Stimulated activated CD4-positive, alpha-beta T cell treated with anti-CD3 and anti-CD28 coated beads, TNF-alpha, amount 100 ng/mL, for 48 hours (primary cell): ENCODE data around the gene EFNA3.
A peak's percentile ranks its signal among the peaks of the same experiment; 100 is the strongest.
"Not testable (repeated sequence)": the region's sequence is repeated elsewhere in the genome, so short reads cannot be mapped to it uniquely, and the experiment has no call there.

Experiments
- DNase-seq, 3 donors: peaks; one replicate each; pipeline ENCODE4 v3.0.0-alpha.2; 2020; ENCODE audit warnings: low read depth in 3 of 3

EFNA3 gene

DNA sequence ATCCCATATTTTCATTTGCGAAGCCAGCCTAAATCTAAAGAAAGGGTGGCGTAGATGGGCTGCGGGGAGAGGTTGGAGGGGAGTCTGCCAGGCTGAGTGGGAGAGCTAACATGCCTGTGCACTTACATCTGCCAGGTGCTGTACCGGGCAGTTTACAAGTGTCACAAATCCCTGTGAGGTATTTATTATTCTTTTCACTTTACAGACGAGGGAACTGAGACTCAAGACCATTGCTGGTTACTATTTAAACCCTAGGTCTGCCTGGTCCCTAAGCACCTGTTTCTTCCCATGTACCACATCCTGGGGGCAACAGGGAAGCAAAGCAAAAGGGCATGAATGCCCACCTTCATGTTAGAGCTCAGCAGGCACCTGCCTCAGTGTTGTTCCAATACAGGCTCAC lies 29.7 kb downstream of the EFNA3 start:
- no peak for DNase-seq

DNA sequence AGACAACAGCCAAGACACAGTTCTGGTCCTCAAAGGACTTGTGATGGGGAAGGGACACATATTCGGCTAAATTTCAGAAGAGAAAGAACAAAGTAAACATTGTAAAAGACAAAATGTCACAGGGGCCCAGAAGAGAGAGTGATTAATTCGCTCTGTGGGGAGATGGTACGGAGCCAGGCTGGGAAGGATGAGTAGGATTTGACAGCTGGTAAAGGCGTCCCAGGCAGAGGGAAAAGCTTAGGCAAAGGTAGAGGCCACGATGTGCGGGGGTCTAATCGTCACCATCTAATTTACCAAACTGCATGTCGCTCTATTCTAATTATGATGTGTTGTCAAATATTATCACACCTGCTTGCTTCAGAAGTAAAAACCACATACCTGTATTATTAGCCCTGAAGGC lies 31.7 kb downstream of the EFNA3 start:
- no peak for DNase-seq

DNA sequence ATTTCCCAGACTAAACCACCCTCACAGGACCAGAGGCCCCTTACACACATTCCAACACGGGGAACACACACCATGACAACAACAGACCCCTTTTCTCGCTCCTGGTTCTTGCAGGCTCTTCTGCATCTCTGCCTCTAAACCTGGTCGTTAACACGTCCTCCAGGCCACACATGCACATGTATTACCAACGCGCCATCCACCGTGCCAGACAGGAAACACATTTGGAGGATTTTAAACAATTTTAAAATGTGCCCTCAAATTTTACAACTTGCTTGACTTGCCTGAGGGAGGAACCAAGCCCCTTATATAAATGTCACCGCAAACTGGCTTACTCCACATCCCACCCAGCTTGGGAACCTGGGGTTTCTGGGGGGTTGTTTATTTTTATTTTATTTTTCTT lies 32.2 kb downstream of the EFNA3 start:
- no peak for DNase-seq

DNA sequence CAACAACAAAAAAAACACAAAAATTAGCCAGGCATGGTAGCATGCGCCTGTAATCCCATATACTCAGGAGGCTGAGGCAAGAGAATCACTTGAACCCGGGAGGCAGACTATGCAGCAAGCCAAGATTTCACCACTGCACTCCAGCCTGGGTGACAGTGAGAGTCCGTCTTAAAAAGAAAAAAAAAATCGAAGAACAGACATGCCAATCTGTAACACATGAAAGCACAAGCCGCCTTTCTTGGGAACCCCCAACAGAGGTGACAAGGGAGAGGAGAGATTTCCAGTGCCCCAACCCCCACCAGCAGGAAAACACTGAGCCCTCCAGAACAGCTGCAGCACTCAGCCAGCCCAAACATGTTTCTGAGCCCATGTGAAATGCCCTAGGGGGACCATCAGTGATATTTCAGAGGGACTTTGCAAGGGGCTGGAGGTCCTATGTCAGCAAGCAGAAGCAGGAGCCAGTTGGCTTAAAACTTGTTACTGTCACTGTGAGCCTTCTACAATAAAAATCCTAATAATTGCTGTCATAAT lies 34.9 kb downstream of the EFNA3 start:
- DNase-seq, result no peak

DNA sequence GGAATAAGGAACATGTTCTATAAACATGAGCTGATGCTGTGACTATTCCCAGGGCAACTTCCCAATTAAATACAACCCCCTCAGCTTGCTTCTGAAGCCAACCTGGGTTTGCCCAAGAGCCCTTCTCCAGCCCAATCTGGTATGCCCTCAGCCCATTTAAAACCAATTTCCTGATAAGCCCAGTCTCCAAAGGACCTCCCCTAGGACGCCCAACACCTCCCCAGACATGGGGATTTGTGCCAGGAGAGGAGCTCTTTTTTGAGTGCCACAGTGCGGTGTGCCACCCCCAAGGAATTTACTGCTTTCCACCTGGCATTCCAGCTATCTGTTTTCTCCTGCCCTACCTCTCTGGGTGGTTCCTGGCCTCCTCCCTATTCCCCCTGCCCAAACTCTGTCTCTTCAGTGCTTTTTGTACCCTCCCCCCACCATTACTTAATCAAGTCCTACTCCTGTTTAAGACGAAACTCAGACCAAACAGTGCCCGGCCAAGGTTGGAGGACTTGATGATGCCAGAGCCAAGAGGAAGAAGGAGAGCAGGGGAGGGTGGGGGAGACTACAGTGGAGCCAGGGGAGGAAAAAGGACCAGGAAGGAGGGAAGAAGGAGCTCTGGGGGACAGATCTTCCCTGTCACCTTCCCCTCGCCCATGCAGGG lies 37.6 kb downstream of the EFNA3 start:
- DNase-seq, result no peak

DNA sequence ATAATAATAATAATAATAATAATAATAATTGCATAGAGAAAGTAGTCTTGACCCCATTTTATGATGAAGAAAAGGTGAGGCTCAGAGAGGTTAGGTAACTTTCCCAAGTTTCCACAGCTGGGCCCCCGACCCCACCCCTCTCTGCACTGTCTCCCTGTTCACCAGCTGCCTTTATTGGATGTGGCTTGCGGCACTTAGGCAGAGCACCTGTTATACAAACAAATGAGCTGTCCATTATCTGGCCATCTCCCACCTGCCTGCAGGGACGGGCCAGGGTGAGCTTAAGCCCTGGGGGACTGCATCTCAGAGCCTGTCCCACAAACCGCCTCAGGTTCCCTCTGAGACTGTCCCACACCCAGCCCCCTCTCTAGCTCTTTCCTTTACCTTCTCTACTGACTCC lies 39.0 kb downstream of the EFNA3 start:
- DNase-seq, result no peak

DNA sequence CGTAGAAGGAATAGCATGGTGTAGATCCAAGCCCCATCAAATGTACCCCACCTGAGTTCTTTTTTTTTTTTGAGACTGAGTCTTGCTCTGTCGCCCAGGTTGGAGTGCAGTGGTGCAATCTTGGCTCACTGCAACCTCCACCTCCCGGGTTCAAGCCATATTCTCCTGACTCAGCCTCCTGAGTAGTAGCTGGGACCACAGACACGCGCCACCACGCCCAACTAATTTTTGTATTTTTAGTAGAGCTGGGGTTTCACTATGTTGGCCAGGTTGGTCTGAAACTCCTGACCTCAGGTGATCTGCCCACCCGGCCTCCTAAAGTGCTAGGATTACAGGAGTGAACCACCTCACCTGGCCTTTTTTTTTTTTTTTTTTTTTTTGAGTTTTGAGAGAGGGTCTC lies 39.5 kb downstream of the EFNA3 start:
- DNase-seq, result not testable (repeated sequence)

DNA sequence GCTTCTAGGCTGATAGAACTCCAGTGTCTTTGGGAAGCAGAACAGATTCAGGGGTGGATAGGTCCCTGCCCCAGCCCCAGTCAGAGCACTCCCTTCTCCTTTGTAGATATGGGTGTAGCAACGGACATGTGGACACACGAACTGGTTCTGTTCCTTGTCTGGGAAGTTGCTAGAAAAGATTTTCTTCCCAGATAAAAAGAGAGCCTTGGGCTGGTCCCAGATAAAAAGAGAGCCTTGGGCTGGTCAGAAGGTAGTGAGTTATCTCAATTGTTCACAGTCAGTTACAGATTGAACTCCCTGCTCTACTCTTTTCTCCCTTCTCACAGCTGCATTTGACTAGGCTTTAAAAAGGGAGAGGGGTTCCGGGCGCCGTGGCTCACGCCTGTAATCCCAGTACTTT lies 41.6 kb downstream of the EFNA3 start:
- DNase-seq, result no peak

DNA sequence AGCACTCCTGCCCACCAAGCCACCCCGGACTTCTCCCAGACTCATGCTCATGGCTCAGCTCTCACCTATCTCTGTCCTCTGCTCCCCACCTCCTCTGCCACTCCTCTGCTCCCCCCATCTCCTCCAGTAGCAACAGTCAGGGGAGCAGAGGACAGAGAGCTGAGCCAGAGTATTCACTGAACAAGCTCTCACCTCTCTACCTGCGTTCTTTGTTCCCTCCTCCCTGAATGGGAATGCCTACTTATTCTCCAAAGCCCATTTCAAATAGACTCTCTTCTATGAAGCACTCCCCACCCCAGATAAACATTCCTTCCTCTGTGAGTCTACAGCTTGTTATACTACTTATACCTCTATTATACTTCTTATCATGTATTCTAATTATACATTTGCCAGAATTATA lies 42.6 kb downstream of the EFNA3 start:
- no peak for DNase-seq

DNA sequence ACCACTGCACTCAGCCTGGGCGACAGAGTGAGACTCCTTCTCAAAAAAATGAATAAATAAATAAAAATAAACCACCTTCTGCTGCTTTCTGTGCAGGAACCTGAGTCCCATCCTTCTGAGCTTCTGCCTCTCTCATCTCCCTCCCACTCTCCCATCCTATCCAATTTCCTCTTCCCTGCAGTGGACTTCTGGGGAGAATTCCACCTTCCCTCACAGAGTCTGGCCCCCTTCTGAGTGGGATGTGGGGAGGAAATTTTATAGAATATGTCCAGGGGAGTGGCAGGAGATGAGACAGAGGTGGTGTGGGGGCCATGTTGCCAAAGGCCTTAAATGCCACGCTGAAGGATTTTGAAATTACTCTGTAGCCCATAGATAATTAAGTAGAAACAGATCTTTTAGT lies 43.7 kb downstream of the EFNA3 start:
- DNase-seq, result no peak

DNA sequence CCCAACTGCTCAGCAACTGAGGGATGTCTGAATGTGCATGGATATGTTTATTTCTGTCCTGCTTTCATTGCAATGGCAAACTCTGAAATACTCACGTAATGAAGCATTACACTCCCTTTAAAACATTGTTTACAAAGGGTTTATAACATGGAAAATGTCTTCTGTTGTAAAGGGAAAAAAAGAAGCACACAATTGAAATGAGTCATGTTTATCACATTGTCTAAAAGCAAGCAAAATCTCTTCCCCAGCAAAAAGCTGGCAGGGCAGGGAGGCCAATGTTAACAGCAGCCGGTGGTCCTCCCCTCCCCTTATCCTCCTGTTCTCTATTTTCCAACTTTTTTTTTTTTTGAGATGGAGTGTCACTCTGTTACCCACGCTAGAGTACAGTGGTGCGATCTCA lies 45.2 kb downstream of the EFNA3 start:
- DNase-seq, result no peak

DNA sequence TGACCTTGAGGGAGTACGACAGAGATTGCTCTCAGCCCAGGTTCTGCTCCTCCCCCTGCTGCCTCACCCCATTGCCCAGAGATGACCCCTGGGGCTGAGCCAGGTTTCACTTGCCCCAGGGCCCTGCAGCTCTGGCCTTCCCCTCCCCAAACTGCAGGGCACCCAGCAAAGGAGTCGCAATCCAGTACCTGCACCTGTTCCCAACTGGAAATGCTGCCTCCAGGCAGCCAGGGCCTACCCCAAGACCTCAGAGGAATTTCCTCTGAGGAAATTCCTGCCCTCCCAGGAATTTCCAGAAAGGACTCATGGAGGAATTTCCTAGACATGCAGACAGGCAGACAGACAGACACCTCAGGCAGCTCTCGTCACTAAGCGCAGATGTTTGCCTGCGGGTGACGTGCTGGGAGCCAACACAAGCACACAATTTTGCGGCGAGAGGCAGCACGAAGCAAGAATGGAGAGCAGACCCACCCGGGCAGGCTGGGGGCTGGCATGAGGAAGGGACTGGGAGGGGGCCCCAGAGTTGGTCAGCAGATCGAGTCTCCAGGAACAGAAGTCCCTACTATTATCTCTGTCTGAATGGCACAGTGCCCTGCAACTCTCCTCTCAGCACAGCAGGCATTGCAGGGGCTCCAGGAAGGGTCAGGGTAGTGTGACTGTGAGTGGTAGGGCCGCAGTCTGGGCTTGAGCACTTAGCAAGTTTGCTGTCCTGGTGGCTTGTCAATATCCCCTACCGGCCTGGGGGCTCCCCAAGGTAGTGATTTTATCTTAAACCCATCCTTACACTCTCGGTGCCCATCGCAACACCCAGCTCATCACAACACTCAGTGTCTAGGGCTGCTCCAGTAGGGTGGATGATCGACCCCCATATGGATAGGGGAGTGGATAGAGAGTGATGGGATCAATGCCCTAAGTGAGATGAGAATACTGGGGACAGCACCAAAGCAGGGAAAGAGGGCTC lies 46.1 kb downstream of the EFNA3 start:
- DNase-seq, result no peak

DNA sequence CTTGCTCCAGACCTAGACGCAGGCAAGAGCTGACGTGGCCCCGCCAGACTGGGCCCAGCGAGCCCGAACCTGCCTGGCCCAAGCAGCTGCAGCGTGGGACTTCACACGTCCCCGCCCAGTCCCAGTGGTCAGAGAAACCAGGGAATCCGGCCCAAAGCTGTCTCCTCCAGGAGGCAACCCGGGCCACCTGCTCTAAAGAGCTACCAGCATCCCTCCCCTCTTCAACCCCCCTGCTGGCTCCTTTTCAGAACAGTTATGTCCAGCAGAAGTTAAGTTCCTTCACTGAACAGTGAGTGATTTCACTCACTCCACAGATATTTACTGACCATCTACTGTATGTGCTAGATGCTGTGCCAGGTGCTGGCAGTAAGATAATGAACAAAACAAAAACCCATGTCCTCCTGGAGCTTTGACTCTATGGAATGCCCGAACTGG lies 46.9 kb downstream of the EFNA3 start:
- no peak for DNase-seq

DNA sequence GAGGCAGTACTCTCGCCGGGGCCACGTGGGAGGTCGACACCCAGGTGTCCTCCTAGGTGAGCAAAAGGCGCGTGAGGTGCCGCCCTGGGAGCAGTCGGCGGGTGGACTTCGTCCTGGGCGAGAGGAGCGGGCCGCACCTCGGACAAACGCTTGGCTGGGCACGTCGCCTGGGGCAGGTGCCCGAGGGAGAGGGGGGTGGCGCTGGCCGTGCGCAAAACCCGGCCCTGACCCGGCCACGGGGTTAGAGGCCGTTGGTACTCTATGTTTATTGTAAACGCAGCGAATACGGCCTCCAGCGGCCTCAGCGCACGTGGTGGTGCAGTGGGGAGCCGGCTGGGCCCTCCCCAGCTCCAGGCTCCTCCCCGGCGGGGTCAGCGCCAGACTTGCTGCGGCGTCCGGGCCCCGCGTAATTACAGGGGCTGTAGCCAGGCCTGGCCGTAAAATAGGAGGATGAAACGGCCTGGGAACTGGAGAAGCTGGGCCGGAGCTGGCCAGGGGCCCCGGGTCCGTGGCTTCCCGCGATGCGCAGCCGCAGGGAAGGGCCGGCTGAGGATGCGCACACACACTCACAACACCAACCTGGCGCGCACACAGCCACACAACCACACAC lies 47.4 kb downstream of the EFNA3 start:
- no peak for DNase-seq

DNA sequence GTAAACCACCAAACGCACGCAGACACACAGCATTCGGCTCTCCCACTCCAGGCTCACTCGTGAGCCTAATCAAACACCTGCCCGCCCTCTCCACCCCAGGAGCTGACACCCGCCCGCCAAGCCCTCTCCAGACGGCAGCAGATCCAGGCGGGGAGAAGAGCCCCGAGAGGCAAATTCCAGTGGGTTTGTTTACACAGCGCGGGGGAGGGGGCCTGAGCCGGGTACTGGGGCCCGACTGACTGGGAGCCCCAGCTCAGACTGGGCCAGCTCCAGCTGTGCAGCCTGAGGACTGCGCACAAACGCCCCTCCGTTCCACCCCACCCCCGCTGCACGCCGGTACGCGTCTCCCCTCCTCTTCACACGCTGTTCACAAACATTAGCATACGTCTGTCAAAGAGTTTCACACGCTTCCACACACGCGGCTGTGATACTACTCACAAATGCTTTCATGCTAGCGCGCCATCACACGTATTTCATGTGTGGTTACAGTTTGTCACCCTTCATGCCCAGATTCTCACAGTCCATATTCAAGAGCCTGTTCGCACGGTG lies 48.0 kb downstream of the EFNA3 start:
- peak in 1 of 3 donors; percentile 19 for DNase-seq

DNA sequence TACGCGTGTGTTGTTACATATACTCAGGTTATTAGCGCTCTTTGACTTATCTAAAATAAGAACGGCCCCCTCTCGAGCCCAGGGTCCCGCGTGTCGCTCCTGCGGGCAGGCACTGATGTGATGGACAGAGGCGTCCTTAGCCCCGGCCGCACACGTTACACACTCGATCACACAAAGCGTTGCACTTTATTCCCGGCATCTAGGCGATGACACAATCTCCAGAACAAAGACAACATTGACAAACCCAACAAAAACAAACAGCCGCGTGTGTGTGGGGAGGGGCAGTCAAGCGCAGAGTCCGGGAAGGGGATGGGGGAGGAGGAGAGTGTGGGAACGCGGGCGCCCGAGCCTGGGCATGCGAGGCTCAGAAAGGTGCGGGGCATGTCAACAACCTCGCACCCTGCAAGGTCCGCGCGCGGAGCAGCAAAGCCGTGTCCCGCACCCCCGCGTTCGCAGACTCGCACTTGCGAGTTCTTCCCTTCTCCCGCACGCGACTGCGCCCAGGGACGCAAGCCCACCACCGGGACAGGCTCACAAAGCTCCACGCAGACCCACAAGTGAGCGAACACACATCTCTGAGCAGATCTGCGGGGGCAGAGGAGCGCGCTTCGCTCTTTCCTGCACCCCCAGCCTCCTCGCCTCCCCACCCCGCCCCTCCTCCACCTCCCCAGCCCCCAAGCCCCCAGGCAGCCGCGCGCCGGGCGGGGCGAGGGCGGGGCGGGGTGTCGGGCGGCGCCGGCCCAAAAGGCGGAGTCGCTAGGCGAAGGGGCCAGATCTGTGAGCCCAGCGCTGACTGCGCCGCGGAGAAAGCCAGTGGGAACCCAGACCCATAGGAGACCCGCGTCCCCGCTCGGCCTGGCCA lies 48.7 kb downstream of the EFNA3 start, which contains the start of gene EFNA1:
EFNA1 (plus strand) TSS at position 772 of the 862 bp plus-strand sequence. CDS start 102 bp downstream, outside the sequence.
- peak in 1 of 3 donors; percentile 38 for DNase-seq

DNA sequence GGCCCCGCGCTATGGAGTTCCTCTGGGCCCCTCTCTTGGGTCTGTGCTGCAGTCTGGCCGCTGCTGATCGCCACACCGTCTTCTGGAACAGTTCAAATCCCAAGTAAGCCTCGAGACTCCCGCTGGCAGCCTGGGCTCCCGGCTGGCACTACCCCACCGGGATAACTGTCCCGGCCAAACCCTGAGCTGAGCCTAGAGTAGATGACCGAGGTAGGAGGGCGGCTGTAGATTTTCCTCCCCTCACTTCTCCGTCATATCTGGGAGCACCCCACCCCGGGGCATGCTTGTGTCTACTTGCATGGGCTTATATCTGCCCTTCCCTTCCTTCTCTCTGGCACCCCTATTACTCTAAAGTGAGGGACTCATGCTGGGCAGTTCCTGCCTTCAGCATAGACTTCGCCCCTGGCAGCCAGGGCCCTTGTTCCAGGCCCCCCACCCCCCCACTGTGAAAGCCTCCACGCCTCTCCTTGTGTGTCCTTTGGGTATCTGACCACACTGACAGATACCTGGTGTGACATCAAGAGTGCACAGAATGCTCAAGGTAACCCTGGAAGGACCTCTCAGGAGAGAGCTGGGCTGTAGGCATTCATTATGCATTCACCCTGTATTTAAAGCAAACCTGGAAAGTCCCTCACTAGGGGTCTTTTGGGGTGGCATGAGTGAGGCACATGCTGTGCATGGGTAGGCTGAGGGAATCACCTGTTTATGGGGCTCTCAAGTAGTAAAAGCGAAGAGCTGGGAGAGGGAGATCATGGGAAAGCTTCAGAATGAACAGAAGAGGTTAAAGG lies 49.5 kb downstream of the EFNA3 start:
- no peak for DNase-seq

DNA sequence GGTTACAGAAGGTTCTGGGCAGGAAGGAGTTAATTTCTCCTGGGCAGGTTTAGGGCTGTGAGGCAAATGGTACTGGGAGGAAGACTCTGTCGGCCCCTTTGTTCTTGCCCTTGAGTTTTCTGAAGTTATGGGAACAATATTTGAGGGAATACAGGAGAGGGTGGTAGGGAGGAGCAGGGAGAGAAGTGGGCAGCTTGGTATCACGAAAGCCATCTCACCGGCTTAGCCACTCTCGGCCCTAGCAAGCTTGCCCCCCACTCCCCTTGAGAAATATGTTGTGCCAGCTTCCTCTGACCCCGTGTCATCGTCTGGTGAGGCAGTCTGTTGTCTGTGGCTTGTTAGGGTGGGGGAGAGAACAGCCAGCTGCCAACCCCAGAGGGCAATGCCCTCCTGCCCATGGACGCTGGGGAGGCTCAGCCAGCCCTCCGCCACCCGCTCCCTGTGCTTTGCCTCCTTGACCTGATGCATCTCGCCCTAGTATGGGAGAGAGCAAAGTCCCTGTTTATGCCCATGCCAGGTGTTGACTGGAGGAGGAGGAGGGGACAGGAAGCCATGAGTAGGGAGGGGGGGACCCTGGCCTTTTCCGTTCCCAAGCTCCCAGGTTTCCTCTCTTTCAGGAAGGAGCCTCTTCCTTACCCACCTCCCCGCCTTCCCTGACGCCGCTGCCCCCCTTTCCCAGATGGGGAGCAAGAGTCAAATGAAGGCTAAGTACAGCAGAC lies 50.3 kb downstream of the EFNA3 start:
- DNase-seq, result no peak

DNA sequence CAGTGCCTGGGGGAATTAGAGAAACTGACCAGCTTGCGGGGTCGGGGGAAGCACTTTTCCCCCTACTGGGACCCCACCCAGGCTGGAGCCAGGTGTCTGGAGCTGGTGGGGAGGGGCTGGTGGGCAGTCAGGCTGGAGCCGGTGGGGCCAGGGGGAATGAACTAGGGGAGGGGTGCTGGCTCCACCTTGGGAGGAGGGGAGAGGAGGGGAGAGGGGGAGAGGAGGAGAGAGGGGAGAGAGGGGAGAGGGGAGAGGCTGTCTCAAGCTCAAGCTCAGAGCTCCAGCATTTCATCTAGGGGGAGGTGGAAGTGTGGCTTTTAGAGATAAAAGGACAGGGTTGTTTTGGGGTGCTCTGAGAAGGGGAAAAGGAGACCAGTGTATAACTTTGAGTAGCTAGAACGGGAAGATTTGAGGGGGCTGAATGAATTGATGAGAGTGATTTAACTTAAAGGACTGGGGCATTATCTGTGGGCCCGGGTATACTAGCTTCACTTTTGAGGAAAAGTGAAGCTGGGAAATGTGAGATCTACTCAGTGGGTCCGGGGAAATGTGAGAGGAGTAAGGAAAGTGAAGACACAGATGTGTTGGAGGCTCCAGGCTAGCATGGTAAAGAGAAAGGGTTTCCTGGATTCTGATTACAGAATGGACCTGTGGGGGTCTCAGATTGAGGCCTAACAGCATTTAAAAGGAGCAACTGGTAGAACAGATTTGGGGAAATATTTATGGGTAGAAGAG lies 51.8 kb downstream of the EFNA3 start:
- DNase-seq, result no peak
